T-cell (primary cell): ENCODE data around the gene CALD1. TPM values are rescaled to one million over a fixed set of nuclear protein-coding genes. Genes with fewer than 3 reads are reported as not detected.

Experiments used
- ATAC-seq, 4 experiments: fragments of 200-7000 bp in 3 of 4; fragments of 150-1000 bp in 1 of 4; cut with Tn5 transposase; replicated peaks in 1 of 4; 1 replicate in 3 of 4; 2 replicates in 1 of 4; pipeline ENCODE4 v1.10.0; 2021; ENCODE audit warnings: moderate library complexity in 3 of 4, mild to moderate bottlenecking in 2 of 4, moderate number of reproducible peaks in 1 of 4
- CTCF ChIA-PET, 2 donors: fragments of 300-600 bp; sonication (Branson Sonifier 250); formaldehyde crosslinking; loops; one replicate each; lab custom pipeline; 2022; ENCODE audit warnings: antibody characterized with exemption in 2 of 2; lab: Charles Lee
- POLR2A ChIA-PET, 2 donors: fragments of 300-600 bp; sonication (Branson Sonifier 250); formaldehyde crosslinking; loops; one replicate each; lab custom pipeline; 2022; ENCODE audit warnings: antibody characterized with exemption in 2 of 2; lab: Charles Lee
- DNase-seq, 35 experiments: peaks; one replicate each; pipeline versions ENCODE4 v3.0.0 to v3.0.0-alpha.2; 2013 to 2023
- H3K27ac ChIP-seq: one replicate; pipeline ENCODE4 v1.5.1; 2013; ENCODE audit warnings: low read length
- H3K27me3 ChIP-seq, 2 experiments: replicated peaks in 1 of 2; 1 replicate in 1 of 2; 2 replicates in 1 of 2; pipeline versions ENCODE4 v1.6.1 to v1.7.0; 2013; ENCODE audit warnings: low read length in 1 of 2, mixed read lengths in 1 of 2; ENCODE audit not compliant: control insufficient read depth in 2 of 2, insufficient read depth in 2 of 2; ENCODE audit errors: extremely low read depth in 1 of 2
- H3K36me3 ChIP-seq, 2 donors: 1 replicate in 1 of 2; 2 replicates in 1 of 2; pipeline versions ENCODE4 v1.6.1 to v1.7.0; 2013; ENCODE audit warnings: low read length in 1 of 2; ENCODE audit not compliant: control insufficient read depth in 2 of 2, insufficient read depth in 1 of 2; ENCODE audit errors: extremely low read depth in 1 of 2
- H3K4me1 ChIP-seq, 2 experiments: 1 replicate in 1 of 2; 2 replicates in 1 of 2; pipeline versions ENCODE4 v1.6.1 to v1.7.0; 2013; ENCODE audit warnings: low read length in 2 of 2, mixed read lengths in 1 of 2; ENCODE audit not compliant: insufficient read depth in 2 of 2, control insufficient read depth in 1 of 2; ENCODE audit errors: extremely low read depth in 1 of 2
- H3K4me3 ChIP-seq, 2 donors: 1 replicate in 1 of 2; 2 replicates in 1 of 2; pipeline versions ENCODE4 v1.5.1 to v1.7.0; 2013; ENCODE audit warnings: mild to moderate bottlenecking in 2 of 2, low read length in 1 of 2, moderate library complexity in 1 of 2; ENCODE audit not compliant: control insufficient read depth in 1 of 2; ENCODE audit errors: extremely low read depth in 1 of 2
- H3K9me3 ChIP-seq: 2 replicates; pipeline ENCODE4 v1.7.0; 2013
- H3K27ac Mint-ChIP-seq, 2 donors: one replicate each; pipeline ENCODE4 v1.8.0; 2020 to 2021; ENCODE audit warnings: mild to moderate bottlenecking in 2 of 2, mixed read lengths in 2 of 2
- H3K27me3 Mint-ChIP-seq, 2 donors: one replicate each; pipeline ENCODE4 v1.8.0; 2021 to 2022; ENCODE audit warnings: mixed read lengths in 2 of 2
- H3K36me3 Mint-ChIP-seq: one replicate; pipeline ENCODE4 v1.8.0; 2021; ENCODE audit warnings: mixed read lengths
- H3K4me1 Mint-ChIP-seq, 3 donors: one replicate each; pipeline ENCODE4 v1.8.0; 2020 to 2022; ENCODE audit warnings: mixed read lengths in 3 of 3, mild to moderate bottlenecking in 1 of 3
- H3K4me3 Mint-ChIP-seq, 3 donors: one replicate each; pipeline ENCODE4 v1.8.0; 2020 to 2022; ENCODE audit warnings: mild to moderate bottlenecking in 3 of 3, mixed read lengths in 3 of 3, moderate library complexity in 3 of 3
- H3K9me3 Mint-ChIP-seq, 3 donors: one replicate each; pipeline ENCODE4 v1.8.0; 2020 to 2022; ENCODE audit warnings: mixed read lengths in 3 of 3
- WGBS: methylation state at CpG from one replicate; pipeline ENCODE4 v1.1.5; 2013; ENCODE audit warnings: missing lambda C conversion rate; ENCODE audit not compliant: insufficient coverage; 5-methylcytosine and 5-hydroxymethylcytosine counted together
- total RNA-seq, 35 experiments: library from RNA in 6 of 35; stranded (reverse) in 6 of 35; fragments of 120-200 nt in 1 of 35; gene quantifications; one replicate each; pipeline versions ENCODE4 v1.2.1 to v1.2.4 and lab custom pipeline; 2013 to 2026

The CALD1 gene, protein sequence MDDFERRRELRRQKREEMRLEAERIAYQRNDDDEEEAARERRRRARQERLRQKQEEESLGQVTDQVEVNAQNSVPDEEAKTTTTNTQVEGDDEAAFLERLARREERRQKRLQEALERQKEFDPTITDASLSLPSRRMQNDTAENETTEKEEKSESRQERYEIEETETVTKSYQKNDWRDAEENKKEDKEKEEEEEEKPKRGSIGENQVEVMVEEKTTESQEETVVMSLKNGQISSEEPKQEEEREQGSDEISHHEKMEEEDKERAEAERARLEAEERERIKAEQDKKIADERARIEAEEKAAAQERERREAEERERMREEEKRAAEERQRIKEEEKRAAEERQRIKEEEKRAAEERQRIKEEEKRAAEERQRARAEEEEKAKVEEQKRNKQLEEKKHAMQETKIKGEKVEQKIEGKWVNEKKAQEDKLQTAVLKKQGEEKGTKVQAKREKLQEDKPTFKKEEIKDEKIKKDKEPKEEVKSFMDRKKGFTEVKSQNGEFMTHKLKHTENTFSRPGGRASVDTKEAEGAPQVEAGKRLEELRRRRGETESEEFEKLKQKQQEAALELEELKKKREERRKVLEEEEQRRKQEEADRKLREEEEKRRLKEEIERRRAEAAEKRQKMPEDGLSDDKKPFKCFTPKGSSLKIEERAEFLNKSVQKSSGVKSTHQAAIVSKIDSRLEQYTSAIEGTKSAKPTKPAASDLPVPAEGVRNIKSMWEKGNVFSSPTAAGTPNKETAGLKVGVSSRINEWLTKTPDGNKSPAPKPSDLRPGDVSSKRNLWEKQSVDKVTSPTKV
- total RNA-seq (1 to 10 TPM in 3 of 5 donors, under 1 TPM in 1, not detected in 1; 0.95 to 2.4 (median 1.4) TPM), total RNA-seq (lab: John Stamatoyannopoulos, UW) (0 to 7.4 (median 0.51) reads per million in 29 experiments)
- 0.64 TPM for total RNA-seq (2013)

DNA sequence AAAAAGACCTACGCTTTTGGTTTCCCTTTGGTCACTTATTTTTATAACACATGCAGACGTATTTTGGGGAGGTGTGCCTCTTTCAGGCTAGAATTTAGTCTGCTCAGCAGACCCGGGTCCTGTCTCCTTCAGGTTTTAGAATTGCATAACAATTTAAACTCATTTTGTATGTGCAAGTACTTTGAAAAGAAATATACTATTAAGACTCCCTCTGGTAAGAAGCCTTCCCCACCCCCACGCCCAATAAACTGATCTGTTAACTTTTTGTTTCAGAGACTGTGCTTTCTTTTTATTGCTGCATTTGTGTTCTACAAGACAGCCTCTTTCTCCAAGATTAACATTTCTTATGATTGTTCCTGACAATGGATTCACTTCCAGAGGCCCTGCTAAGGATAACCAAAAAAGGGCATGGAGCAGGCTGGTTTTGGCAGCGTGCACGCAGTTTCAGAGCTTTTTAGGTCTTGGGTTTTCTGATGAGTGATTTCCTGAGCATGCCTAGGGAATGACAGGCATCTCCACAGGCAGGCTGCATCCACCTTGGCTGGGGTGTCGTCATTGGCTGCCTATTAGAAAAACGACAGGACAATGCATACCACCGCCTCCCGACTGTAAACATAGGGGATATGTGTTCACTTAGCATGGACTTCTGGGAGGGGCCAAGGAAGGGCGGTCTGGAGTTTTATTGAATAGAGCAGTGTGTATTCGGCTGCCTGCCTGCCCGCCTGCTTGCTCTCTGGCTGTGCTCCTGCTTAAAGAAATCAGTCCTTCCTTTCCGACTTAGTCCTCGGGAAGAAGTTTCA, at the start of gene CALD1:
CALD1 (plus strand) TSS at position 694 of the 800 bp plus-strand sequence. CDS start 88,100 bp downstream, outside the sequence.
- peaks cover 0 to 4% of the 10 kb centered on the region in 2 experiments for H3K4me1 ChIP-seq
- H3K9me3 Mint-ChIP-seq: no peaks in the 10 kb centered on the region
- H3K27ac Mint-ChIP-seq: no peak within 1 kb of the TSS
- CTCF ChIA-PET: no interaction called here
- no peaks in the 10 kb centered on the region for H3K9me3 ChIP-seq
- H3K36me3 Mint-ChIP-seq: peaks cover 4% of the 10 kb centered on the region
- H3K27ac ChIP-seq: no peak within 1 kb of the TSS
- ATAC-seq (no peak), DNase-seq (no peak)
- H3K27me3 Mint-ChIP-seq: no peaks in the 10 kb centered on the region
- H3K4me3 Mint-ChIP-seq: no peak within 1 kb of the TSS
- POLR2A ChIA-PET: no interaction called here
- no peak within 1 kb of the TSS for H3K4me3 ChIP-seq
- peaks cover 0 to 3% (median 1%) of the 10 kb centered on the region in 3 donors for H3K4me1 Mint-ChIP-seq
- no peaks in the 10 kb centered on the region for H3K36me3 ChIP-seq
- WGBS: 61% methylated on average over 8 of the region's 15 CpGs
- H3K27me3 ChIP-seq: peaks cover 0 to 7% of the 10 kb centered on the region in 2 experiments

DNA sequence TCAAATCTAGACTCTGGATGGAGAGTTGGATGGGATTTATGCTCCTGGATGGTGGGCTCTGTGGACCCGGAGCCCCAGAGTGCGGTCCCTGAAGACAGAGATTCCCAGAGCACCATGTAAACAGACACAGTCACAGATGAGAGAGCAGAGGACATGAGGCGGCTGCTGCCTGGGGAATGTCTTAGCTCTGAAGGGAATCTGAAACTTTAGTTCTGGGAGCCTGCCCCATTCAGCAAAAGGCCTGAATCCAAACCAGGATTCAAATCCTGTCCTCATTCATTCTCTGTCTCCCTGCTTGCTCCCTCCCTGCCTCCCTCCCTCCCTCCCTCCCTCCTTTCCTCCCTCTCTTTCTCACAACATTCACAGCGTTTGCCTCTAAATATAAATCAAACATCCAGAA, 49.5 kb upstream of the CALD1 start:
- H3K27ac Mint-ChIP-seq: no peak overlapping the region
- 96% methylated on average over 3 of the region's 4 CpGs for WGBS
- ATAC-seq (no peak), DNase-seq (no peak)
- H3K9me3 ChIP-seq: no peaks in the 10 kb centered on the region
- no peak overlapping the region for H3K4me3 ChIP-seq
- H3K36me3 ChIP-seq: no peaks in the 10 kb centered on the region
- no peak overlapping the region for H3K27ac ChIP-seq
- H3K27me3 ChIP-seq: peaks cover 0 to 2% of the 10 kb centered on the region in 2 experiments
- ChIA-PET CTCF (interaction anchor here in 1 of 2 donors (0.6 kb wide), 1 partner anchor 502 kb away, joined by 7 read pairs; no protein-coding TSS in a partner anchor), POLR2A (no interaction called here)
- peaks cover 3 to 10% (median 6%) of the 10 kb centered on the region in 3 donors for H3K9me3 Mint-ChIP-seq
- no peaks in the 10 kb centered on the region for H3K4me1 ChIP-seq
- no peaks in the 10 kb centered on the region for H3K27me3 Mint-ChIP-seq
- no peak overlapping the region for H3K4me3 Mint-ChIP-seq
- peaks cover 7% of the 10 kb centered on the region for H3K36me3 Mint-ChIP-seq
- no peaks in the 10 kb centered on the region for H3K4me1 Mint-ChIP-seq

DNA sequence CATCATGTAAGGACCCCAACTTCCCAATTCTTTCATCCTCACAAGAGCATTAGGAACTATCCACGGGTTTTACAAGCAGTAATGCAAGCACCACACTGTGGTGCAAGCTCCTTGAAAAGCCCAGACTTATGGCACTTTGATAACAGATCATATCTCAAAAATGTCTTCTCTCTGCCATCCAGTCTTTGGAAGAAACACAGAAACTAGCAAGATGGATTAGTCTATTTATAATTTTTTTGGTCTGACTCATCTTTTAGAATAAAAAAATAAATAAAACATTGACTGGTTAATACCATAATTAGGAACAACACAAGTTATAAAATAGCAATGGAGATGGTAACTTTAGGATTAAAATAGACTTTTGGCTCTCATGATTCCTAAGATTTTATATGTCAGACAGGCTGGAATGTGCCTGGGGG, 49.0 kb upstream of the CALD1 start:
- Histone ChIP-seq H3K27me3 (peaks cover 0 to 2% of the 10 kb centered on the region in 2 experiments), H3K9me3 (no peaks in the 10 kb centered on the region), H3K4me3 (no peak overlapping the region), H3K36me3 (no peaks in the 10 kb centered on the region), H3K27ac (no peak overlapping the region), H3K4me1 (no peaks in the 10 kb centered on the region)
- CTCF ChIA-PET: no interaction called here
- Mint-ChIP-seq H3K27ac (no peak overlapping the region), H3K27me3 (no peaks in the 10 kb centered on the region), H3K36me3 (peaks cover 6% of the 10 kb centered on the region), H3K4me3 (no peak overlapping the region), H3K9me3 (peaks cover 3 to 10% (median 6%) of the 10 kb centered on the region in 3 donors), H3K4me1 (no peaks in the 10 kb centered on the region)
- whole genome bisulfite sequencing: no CpG with 5 or more reads among the region's 1 CpG
- POLR2A ChIA-PET: no interaction called here
- ATAC-seq: no peak
- no peak for DNase-seq

DNA sequence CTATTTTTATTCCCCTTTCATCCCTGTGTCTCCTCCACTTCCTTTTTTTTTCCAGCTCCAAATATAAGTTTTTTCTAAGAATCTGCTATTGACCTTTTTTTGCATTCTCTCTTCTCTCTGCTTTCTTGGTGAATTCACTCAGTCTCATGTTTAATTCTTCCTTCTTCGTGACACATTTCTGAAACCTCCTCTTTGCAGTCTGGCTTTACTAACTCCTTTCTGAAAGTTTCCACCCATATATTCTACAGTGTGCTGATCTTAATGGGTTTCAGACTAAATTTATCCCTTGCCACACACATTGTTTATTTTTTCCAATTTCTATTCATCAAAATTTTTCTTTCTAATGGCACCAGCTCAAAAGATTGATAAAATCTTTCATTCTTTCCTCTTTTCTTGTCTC, 47.8 kb upstream of the CALD1 start:
- peaks cover 0 to 3% (median 0%) of the 10 kb centered on the region in 3 donors for H3K9me3 Mint-ChIP-seq
- H3K27ac Mint-ChIP-seq: no peak overlapping the region
- ATAC-seq: no peak
- H3K4me3 ChIP-seq: no peak overlapping the region
- H3K4me1 Mint-ChIP-seq: no peaks in the 10 kb centered on the region
- no peaks in the 10 kb centered on the region for H3K27me3 Mint-ChIP-seq
- no peaks in the 10 kb centered on the region for H3K4me1 ChIP-seq
- no peaks in the 10 kb centered on the region for H3K36me3 Mint-ChIP-seq
- no peak overlapping the region for H3K4me3 Mint-ChIP-seq
- H3K9me3 ChIP-seq: no peaks in the 10 kb centered on the region
- WGBS: no CpG with 5 or more reads among the region's 1 CpG
- H3K27me3 ChIP-seq: peaks cover 0 to 2% of the 10 kb centered on the region in 2 experiments
- CTCF ChIA-PET: no interaction called here
- POLR2A ChIA-PET: no interaction called here
- H3K27ac ChIP-seq: no peak overlapping the region
- no peak for DNase-seq
- H3K36me3 ChIP-seq: no peaks in the 10 kb centered on the region

DNA sequence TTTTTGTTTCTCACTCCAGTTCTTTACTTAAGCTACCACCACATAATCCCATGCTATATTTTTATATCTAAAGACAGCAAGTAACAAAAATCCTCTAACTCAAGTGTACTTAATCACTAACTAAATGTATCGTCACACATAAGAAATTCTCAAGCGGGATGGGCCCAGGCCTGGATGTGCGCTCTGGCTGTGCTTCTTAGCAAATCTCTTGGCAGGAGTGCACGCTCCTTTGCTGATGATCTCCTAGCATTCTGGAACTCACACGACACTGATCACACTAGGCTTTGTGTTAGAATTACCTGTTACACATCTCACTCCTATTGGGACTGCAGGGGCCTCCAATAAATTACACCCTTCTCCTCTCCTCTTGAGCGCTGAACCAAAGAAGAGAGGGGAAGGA, 46.7 kb upstream of the CALD1 start:
- no peaks in the 10 kb centered on the region for H3K36me3 Mint-ChIP-seq
- H3K36me3 ChIP-seq: no peaks in the 10 kb centered on the region
- no peak overlapping the region for H3K27ac Mint-ChIP-seq
- H3K4me1 Mint-ChIP-seq: no peaks in the 10 kb centered on the region
- H3K9me3 ChIP-seq: no peaks in the 10 kb centered on the region
- no peak overlapping the region for H3K4me3 ChIP-seq
- H3K27me3 Mint-ChIP-seq: no peaks in the 10 kb centered on the region
- H3K4me1 ChIP-seq: no peaks in the 10 kb centered on the region
- POLR2A ChIA-PET: no interaction called here
- ATAC-seq (no peak), DNase-seq (no peak)
- H3K27ac ChIP-seq: no peak overlapping the region
- 87% methylated on average over 5 of the region's 6 CpGs for WGBS
- peaks cover 0 to 6% of the 10 kb centered on the region in 2 experiments for H3K27me3 ChIP-seq
- H3K4me3 Mint-ChIP-seq: no peak overlapping the region
- CTCF ChIA-PET: no interaction called here
- peaks cover 0 to 3% (median 0%) of the 10 kb centered on the region in 3 donors for H3K9me3 Mint-ChIP-seq

DNA sequence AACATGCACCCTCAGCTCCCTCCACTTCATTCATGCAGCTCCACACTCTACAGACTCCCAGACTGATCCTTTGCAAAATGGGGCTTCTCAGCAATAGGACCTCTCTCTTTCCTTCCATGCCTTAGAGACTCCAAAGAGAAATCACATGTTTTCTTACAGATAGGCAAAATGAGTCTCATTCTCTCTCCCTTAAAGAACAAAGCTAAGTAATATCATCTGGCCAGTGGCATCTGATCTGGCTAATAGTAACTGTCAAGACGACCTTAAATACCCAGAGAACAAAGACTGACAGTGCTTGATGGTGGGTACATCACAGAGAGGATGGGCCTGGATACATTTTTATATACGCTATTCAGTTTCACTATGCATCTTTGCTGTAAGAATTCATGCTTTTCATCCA, 43.1 kb upstream of the CALD1 start:
- Histone ChIP-seq H3K27me3 (peaks cover 0 to 6% of the 10 kb centered on the region in 2 experiments), H3K36me3 (no peaks in the 10 kb centered on the region), H3K27ac (no peak overlapping the region), H3K4me3 (no peak overlapping the region), H3K9me3 (no peaks in the 10 kb centered on the region), H3K4me1 (no peaks in the 10 kb centered on the region)
- H3K9me3 Mint-ChIP-seq: no peaks in the 10 kb centered on the region
- H3K4me1 Mint-ChIP-seq: peaks cover 0 to 4% (median 0%) of the 10 kb centered on the region in 3 donors
- H3K27ac Mint-ChIP-seq: no peak overlapping the region
- no peaks in the 10 kb centered on the region for H3K36me3 Mint-ChIP-seq
- WGBS: 100% methylated on average over 1 of the region's 2 CpGs
- ChIA-PET CTCF (no interaction called here), POLR2A (no interaction called here)
- DNase-seq (no peak), ATAC-seq (no peak)
- H3K4me3 Mint-ChIP-seq: no peak overlapping the region
- H3K27me3 Mint-ChIP-seq: no peaks in the 10 kb centered on the region
